Measurements from ENCODE around the gene MX2.

GRCh38 chr21:41373253-41373652, 11.4 kb downstream of the MX2 start:
- no peak for TF ChIP-seq CTCF (IDR thresholded peaks at IDR 0.05)
- no peak for TF ChIP-seq POLR2A (IDR thresholded peaks at IDR 0.05)
